HEK293T (cell line): ENCODE data around the gene ROPN1L.
"Not testable (repeated sequence)": the region's sequence is repeated elsewhere in the genome, so short reads cannot be mapped to it uniquely, and the experiment has no call there.

ENCODE experiments used
- CTCF ChIA-PET: fragments of 350-600 bp; formaldehyde crosslinking; extraction: SDS; loops from one replicate; lab custom pipeline; 2021; ENCODE audit warnings: antibody characterized with exemption, inconsistent platforms; lab: Yijun Ruan, JAX
- POLR2A ChIA-PET: fragments of 350-600 bp; formaldehyde crosslinking; extraction: SDS; loops from one replicate; lab custom pipeline; 2020; ENCODE audit warnings: antibody characterized with exemption, inconsistent platforms; lab: Yijun Ruan, JAX
- DNase-seq: peaks from one replicate; pipeline ENCODE4 v3.0.0; 2012; ENCODE audit warnings: mixed read lengths; ENCODE audit errors: extremely low spot score
- ARNT ChIP-seq: fragments of 450-650 bp; IDR thresholded peaks from 2 replicates; pipeline ENCODE4 v1.6.1; 2017; ENCODE audit warnings: mild to moderate bottlenecking
- BHLHE40 ChIP-seq: fragments of 450-650 bp; IDR thresholded peaks from 2 replicates; pipeline ENCODE4 v1.6.1; 2016; ENCODE audit warnings: mild to moderate bottlenecking, moderate library complexity, borderline replicate concordance
- CTBP1 ChIP-seq: fragments of 450-650 bp; IDR thresholded peaks from 2 replicates; pipeline ENCODE4 v1.6.1; 2016; ENCODE audit warnings: borderline replicate concordance
- ELF4 ChIP-seq: fragments of 450-650 bp; IDR thresholded peaks from 2 replicates; pipeline ENCODE4 v1.6.1; 2017; ENCODE audit warnings: antibody characterized with exemption
- FOXA1 ChIP-seq: fragments of 450-650 bp; IDR thresholded peaks from 2 replicates; pipeline ENCODE4 v1.6.1; 2016; ENCODE audit warnings: mild to moderate bottlenecking
- FOXK2 ChIP-seq: fragments of 450-650 bp; IDR thresholded peaks from 2 replicates; pipeline ENCODE4 v1.6.1; 2016; ENCODE audit warnings: mild to moderate bottlenecking
- FOXM1 ChIP-seq: fragments of 450-650 bp; IDR thresholded peaks from 2 replicates; pipeline ENCODE4 v1.6.1; 2017; ENCODE audit warnings: mild to moderate bottlenecking, borderline replicate concordance
- HDGF ChIP-seq: fragments of 450-650 bp; IDR thresholded peaks from 2 replicates; pipeline ENCODE4 v1.6.1; 2017; ENCODE audit warnings: antibody characterized with exemption, borderline replicate concordance
- L3MBTL2 ChIP-seq: fragments of 450-650 bp; conservative IDR thresholded peaks from 2 replicates; pipeline ENCODE4 v1.6.1; 2016; ENCODE audit warnings: mild to moderate bottlenecking
- LEF1 ChIP-seq: fragments of 450-650 bp; IDR thresholded peaks from 2 replicates; pipeline ENCODE4 v1.6.1; 2017; ENCODE audit warnings: mild to moderate bottlenecking, borderline replicate concordance
- NFRKB ChIP-seq: fragments of 450-650 bp; IDR thresholded peaks from 2 replicates; pipeline ENCODE4 v1.6.1; 2016; ENCODE audit warnings: mild to moderate bottlenecking, moderate library complexity
- SP1 ChIP-seq: fragments of 450-650 bp; IDR thresholded peaks from 2 replicates; pipeline ENCODE4 v1.6.1; 2017
- SUZ12 ChIP-seq: fragments of 450-650 bp; IDR thresholded peaks from 2 replicates; pipeline ENCODE4 v1.6.1; 2016; ENCODE audit warnings: mild to moderate bottlenecking
- TARDBP ChIP-seq: fragments of 450-650 bp; IDR thresholded peaks from 2 replicates; pipeline ENCODE4 v1.6.1; 2016
- ZNF384 ChIP-seq: fragments of 450-650 bp; IDR thresholded peaks from 2 replicates; pipeline ENCODE4 v1.6.1; 2016
- TF ChIP-seq, protein P1 (sequence below): fragments of 450-650 bp; IDR thresholded peaks from 2 replicates; pipeline ENCODE4 v1.6.1; 2016

ROPN1L gene

DNA sequence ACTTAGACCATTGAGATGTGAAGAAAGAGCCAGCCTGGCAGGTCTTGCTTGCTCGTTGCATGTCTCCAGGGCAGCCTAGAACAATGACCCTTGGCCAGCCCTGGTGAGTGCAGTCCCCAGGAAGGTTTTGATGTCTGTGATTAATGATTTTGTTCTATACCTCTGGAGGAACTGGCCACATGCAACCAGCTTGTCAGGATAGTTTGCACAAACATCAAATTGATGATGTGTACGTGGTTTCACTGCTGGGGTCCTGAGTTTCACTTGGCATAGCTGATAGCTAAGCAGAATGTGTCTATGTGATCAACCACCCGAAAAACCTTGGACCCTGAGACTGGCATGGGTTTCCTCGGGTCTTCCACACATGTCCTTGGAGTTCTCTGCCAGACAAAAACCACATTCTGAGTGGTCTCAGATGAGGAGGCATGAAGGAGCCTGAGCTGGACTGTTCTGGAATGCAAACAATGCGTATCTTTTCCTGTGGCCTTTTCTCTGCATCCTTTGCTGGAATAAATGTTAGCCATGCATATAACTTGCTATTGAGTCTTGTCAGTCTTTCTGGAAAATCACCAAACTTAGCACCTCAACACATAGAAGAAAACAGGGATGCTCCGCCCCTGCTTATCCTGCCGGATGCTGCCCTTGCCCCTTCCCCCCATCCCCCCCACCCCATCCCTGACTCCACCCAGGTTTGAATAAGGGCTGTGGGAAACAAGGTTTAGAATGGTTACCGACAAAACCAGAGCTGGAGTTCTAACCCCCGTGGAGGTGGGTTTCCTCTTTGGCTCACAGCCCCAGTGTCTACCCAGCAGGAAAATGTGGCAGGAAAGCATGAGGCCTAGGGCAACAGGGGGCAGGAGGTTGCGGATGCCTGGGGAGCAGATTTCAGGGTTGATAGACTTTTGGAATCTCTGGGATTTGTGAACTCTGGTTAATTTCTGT is 72.1 kb downstream of the ROPN1L start:
- POLR2A ChIA-PET: interaction anchor here (1.0 to 1.2 kb wide), 2 partner anchors 10 to 12 kb away, joined by 3 to 4 read pairs; no protein-coding TSS in a partner anchor
- CTCF ChIA-PET: no interaction called here
- no peak for DNase-seq
- TF ChIP-seq FOXA1: no peak
- TF ChIP-seq TARDBP: no peak
- no peak for TF ChIP-seq FOXM1
- TF ChIP-seq CTBP1: no peak
- no peak for TF ChIP-seq ELF4
- no peak for TF ChIP-seq NFRKB
- no peak for TF ChIP-seq FOXK2
- TF ChIP-seq SP1: no peak
- TF ChIP-seq, protein P1, sequence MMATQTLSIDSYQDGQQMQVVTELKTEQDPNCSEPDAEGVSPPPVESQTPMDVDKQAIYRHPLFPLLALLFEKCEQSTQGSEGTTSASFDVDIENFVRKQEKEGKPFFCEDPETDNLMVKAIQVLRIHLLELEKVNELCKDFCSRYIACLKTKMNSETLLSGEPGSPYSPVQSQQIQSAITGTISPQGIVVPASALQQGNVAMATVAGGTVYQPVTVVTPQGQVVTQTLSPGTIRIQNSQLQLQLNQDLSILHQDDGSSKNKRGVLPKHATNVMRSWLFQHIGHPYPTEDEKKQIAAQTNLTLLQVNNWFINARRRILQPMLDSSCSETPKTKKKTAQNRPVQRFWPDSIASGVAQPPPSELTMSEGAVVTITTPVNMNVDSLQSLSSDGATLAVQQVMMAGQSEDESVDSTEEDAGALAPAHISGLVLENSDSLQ: no peak
- no peak for TF ChIP-seq LEF1
- TF ChIP-seq L3MBTL2: no peak
- no peak for TF ChIP-seq HDGF
- TF ChIP-seq BHLHE40: no peak
- TF ChIP-seq ARNT: no peak
- no peak for TF ChIP-seq ZNF384
- no peak for TF ChIP-seq SUZ12

DNA sequence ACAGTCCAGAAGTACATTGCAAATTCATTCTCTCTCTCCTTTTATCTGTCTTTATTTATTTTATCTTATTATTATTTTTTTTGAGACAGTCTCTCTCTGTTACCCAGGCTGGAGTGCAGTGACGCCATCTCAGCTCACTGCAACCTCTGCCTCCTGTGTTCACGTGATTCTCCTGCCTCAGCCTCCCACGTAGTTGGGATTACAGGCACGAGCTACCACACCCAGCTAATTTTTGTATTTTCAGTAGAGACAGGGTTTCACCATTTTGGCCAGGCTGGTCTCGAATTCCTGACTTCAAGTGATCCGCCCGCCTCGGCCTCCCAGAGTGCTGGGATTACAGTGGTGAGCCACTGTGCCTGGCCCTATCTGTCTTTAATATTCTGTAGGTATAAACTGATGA is 72.9 kb downstream of the ROPN1L start:
- POLR2A ChIA-PET: interaction anchor here (1.0 kb wide), 1 partner anchor 13 kb away, joined by 4 read pairs; no protein-coding TSS in a partner anchor
- CTCF ChIA-PET, DNase-seq: not testable (repeated sequence)
